ENCODE results near the gene RNU6-1. TPM values are rescaled to one million over a fixed set of nuclear protein-coding genes. Genes with fewer than 3 reads are reported as not detected.

RNU6-1 gene
- total and polyA plus RNA-seq, 7 donors = not detected

DNA sequence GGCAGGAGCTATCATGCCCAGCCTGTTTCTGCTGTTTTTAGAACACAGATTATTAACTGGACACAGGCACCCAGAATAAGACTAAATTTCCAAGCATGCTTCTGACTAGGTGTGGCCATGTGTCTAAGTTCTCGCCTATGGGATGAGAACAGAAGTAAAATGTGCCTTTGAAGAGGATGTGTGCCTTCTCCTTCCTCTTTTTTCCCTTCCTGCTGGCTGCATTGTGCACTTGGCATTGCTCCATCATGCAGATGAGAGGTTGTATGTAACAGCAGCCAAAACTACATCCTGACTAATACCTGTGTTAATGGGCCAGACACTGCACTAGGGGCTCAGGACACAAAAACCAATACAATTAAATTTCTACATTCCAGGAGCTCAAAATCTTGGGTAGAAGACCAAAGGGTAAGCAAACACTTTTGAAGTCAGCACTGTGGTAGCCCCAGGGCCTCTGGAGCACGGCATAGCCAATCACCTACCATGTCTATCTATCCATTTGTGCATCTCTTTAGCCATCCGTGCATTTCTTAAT lies 40.9 kb upstream of the RNU6-1 start:
- H3K27me3 ChIP-seq (ENCODE audit: insufficient read depth in 3 of 3, low read length in 2 of 3) = no peaks in the 10 kb centered on the region
- 77 to 92% (median 90%) methylated on average over 3 of the region's 3 CpGs for WGBS, 3 donors
- H3K4me3 ChIP-seq = no peak overlapping the region
- no peaks in the 10 kb centered on the region for H3K4me1 ChIP-seq
- no peak overlapping the region for H3K27ac ChIP-seq
- intact Hi-C loops (cut with DNase I) = no loop called here
- ATAC-seq = no peak
- TF ChIP-seq, protein P1, sequence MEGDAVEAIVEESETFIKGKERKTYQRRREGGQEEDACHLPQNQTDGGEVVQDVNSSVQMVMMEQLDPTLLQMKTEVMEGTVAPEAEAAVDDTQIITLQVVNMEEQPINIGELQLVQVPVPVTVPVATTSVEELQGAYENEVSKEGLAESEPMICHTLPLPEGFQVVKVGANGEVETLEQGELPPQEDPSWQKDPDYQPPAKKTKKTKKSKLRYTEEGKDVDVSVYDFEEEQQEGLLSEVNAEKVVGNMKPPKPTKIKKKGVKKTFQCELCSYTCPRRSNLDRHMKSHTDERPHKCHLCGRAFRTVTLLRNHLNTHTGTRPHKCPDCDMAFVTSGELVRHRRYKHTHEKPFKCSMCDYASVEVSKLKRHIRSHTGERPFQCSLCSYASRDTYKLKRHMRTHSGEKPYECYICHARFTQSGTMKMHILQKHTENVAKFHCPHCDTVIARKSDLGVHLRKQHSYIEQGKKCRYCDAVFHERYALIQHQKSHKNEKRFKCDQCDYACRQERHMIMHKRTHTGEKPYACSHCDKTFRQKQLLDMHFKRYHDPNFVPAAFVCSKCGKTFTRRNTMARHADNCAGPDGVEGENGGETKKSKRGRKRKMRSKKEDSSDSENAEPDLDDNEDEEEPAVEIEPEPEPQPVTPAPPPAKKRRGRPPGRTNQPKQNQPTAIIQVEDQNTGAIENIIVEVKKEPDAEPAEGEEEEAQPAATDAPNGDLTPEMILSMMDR (IDR thresholded peaks at IDR 0.05) = no peak
- DNase-seq = no peak
- H3K9me3 ChIP-seq = no peaks in the 10 kb centered on the region
- no peaks in the 10 kb centered on the region for H3K36me3 ChIP-seq (ENCODE audit: insufficient read depth in 1 of 2, low read depth in 1 of 2)

DNA sequence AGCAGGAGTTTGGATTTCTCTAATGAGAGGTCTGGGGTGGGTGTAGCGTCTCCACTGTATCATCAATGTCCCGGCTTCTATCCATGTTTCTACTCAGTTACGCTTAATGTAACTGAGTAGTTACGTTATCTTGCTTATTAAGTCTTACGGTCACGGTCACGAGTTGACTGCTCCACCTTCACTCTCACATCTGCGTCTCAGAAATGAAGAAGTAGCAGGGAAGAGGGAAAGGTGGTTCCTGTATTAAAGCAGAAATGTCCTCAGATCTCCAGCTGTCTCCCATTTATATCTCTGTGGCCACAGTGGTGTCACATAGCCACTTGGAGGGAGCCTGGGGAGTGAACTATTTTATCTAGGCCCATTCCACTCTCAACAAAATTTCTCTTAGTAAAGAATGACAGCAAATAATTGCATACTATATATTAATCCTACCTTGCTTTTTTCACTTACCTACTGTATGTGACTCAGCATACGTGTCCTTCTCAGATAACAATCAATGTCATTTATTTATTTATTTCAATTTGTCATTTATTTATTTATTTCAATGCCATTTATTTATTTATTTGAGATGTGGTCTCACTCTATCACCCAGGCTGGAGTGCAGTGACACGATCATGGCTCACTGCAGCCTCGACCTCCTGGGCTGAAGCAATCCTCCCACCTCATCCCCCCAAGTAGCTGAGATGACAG lies 39.7 kb upstream of the RNU6-1 start:
- TF ChIP-seq, protein P1 (IDR thresholded peaks at IDR 0.05) = no peak
- Histone ChIP-seq H3K4me1 (no peaks in the 10 kb centered on the region), H3K9me3 (no peaks in the 10 kb centered on the region), H3K36me3 (ENCODE audit: insufficient read depth in 1 of 2, low read depth in 1 of 2) (no peaks in the 10 kb centered on the region), H3K27ac (no peak overlapping the region), H3K27me3 (ENCODE audit: insufficient read depth in 3 of 3, low read length in 2 of 3) (no peaks in the 10 kb centered on the region), H3K4me3 (no peak overlapping the region)
- 75 to 85% (median 76%) methylated on average over 11 of the region's 11 CpGs for WGBS, 3 donors
- ATAC-seq = no peak
- DNase-seq = no peak
- intact Hi-C loops (cut with DNase I) = no loop called here

DNA sequence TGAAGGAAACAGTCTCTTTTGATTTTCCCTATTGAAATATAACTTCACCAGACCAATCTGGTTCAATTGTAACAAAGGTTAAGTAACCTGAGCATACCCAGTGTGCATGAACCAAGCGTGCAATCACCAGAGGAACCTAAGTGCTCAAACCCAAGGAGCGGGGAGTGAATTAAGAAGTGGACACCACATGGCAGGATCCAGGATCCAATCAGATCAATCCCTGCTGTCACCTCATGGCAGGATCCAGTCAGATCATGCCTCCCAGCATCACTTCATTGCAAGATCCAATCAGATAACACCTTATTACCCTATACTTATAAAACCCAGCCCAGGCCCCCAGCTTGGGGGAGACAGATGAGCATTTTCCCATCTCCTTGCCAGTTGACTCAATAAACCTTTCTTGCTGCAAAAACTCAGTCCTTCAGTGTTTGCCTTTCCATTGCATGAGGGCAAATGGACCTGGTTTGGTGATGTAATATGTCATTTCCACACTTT lies 38.9 kb upstream of the RNU6-1 start:
- intact Hi-C loops (cut with DNase I) = no loop called here
- no peak overlapping the region for H3K4me3 ChIP-seq
- 86 to 97% (median 90%) methylated on average over 2 of the region's 2 CpGs for WGBS, 3 donors
- H3K27ac ChIP-seq = no peak overlapping the region
- no peaks in the 10 kb centered on the region for H3K4me1 ChIP-seq
- no peak for ATAC-seq
- H3K9me3 ChIP-seq = peaks cover under 1% of the 10 kb centered on the region
- H3K36me3 ChIP-seq (ENCODE audit: insufficient read depth in 1 of 2, low read depth in 1 of 2) = no peaks in the 10 kb centered on the region
- TF ChIP-seq, protein P1 (IDR thresholded peaks at IDR 0.05) = no peak
- no peaks in the 10 kb centered on the region for H3K27me3 ChIP-seq (ENCODE audit: insufficient read depth in 3 of 3, low read length in 2 of 3)
- DNase-seq = no peak

DNA sequence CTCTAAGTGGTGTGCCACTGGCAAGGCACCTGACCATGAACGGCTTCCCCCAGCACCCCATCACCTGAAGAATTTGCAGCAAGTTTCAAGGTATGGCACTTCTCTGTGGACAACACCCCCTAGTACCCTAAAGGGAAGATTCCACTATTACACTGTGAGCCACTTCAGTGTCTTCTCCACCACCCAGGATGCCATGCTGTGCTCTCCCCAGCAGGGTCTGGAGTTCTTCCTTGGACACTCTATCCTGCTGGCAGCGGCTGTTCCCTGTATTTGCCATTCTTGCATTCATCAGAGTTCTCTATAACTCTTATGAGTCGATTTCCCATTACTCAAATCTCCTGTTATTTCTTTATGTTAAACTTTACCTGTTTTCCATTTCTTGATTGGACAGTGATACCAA lies 33.9 kb upstream of the RNU6-1 start:
- intact Hi-C loops (cut with DNase I) = no loop called here
- ATAC-seq (no peak), DNase-seq (no peak)
- Histone ChIP-seq H3K27ac (no peak overlapping the region), H3K4me1 (no peaks in the 10 kb centered on the region), H3K9me3 (peaks cover 11% of the 10 kb centered on the region), H3K27me3 (ENCODE audit: insufficient read depth in 3 of 3, low read length in 2 of 3) (no peaks in the 10 kb centered on the region), H3K4me3 (no peak overlapping the region), H3K36me3 (ENCODE audit: insufficient read depth in 1 of 2, low read depth in 1 of 2) (no peaks in the 10 kb centered on the region)
- TF ChIP-seq, protein P1 (IDR thresholded peaks at IDR 0.05) = no peak
- 88 to 91% (median 91%) methylated on average over 3 of the region's 3 CpGs for WGBS, 3 donors
